ENCODE measurements around the gene TRAPPC5. TPM values are rescaled to one million over a fixed set of nuclear protein-coding genes. Genes with fewer than 3 reads are reported as not detected.
A peak's percentile ranks its signal among the peaks of the same experiment; 100 is the strongest.

The TRAPPC5 gene
- total and polyA plus RNA-seq, 10 of the 15 experiments (the other 5 are each of a cell fraction or from before 2014, with no cell fraction given): 4.2 to 210 (median 89.1) TPM

GRCh38 chr19:7685546-7686445 is 5.2 kb downstream of the TRAPPC5 start:
- Histone ChIP-seq H3K4me3 (no peak overlapping the region), H3K27me3 (replicated peaks in 1 of 2; ENCODE audit: control insufficient read depth in 2 of 2, insufficient read depth in 2 of 2, low read length in 1 of 2) (no peaks in the 10 kb centered on the region), H3K4me2 (ENCODE audit: control insufficient read depth, insufficient read depth) (no peak overlapping the region), H3K9me3 (replicated peaks; ENCODE audit: control insufficient read depth, insufficient read depth, low read length) (no peaks in the 10 kb centered on the region), H3K79me2 (ENCODE audit: control insufficient read depth, insufficient read depth, low read length) (peaks cover 25% of the 10 kb centered on the region), H3K27ac (ENCODE audit: control insufficient read depth, insufficient read depth) (no peak overlapping the region), H3K4me1 (ENCODE audit: control insufficient read depth, insufficient read depth, low read length) (peaks cover 9% of the 10 kb centered on the region; the same call in 1 of the 2 replicates), H3K36me3 (ENCODE audit: control insufficient read depth in 2 of 2, insufficient read depth in 2 of 2, low read length in 1 of 2) (peaks cover 4 to 26% of the 10 kb centered on the region in 2 experiments; a peak in 3 of 4 replicates), H2AFZ (ENCODE audit: control insufficient read depth, low read depth, low read length) (no peak overlapping the region), H4K20me1 (ENCODE audit: control insufficient read depth, insufficient read depth) (peaks cover 2% of the 10 kb centered on the region; the same call in 1 of the 2 replicates), H3K9ac (ENCODE audit: control insufficient read depth, insufficient read depth, low read length) (no peak overlapping the region)
- intact Hi-C loops (cut with micrococcal nuclease; ENCODE audit: unreplicated experiment) (loop anchor here (10.0 kb wide), 1 partner anchor 219 kb away; the partner anchor contains the start of gene MAP2K7), in situ Hi-C loops (cut with MboI) (no loop called here)
- CTCF ChIA-PET: interaction anchor here (0.7 to 2.8 kb wide), 5 partner anchors 24 to 118 kb away, joined by 3 to 22 read pairs (median 4); no protein-coding TSS in a partner anchor
- BruUV-seq (replicated peaks): no TSS peak
- WGBS (ENCODE audit: insufficient coverage, insufficient replicate concordance, low lambda C conversion rate, missing lambda C conversion rate): 66% methylated on average over 19 of the region's 19 CpGs
- POLR2A ChIA-PET: interaction anchor here (0.5 to 1.1 kb wide), 3 partner anchors 8 to 497 kb away, joined by 3 to 5 read pairs (median 3); no protein-coding TSS in a partner anchor
- RAD21 ChIA-PET (ENCODE audit: unreplicated experiment): interaction anchor here (0.8 to 1.6 kb wide), 5 partner anchors 12 to 114 kb away, joined by 3 to 4 read pairs (median 4); partner anchors contain the start of gene FCER2
- ATAC-seq: no peak; the same call in 1 of the 3 replicates
- no peak for DNase-seq (ENCODE audit: low read depth, low spot score)
- no peak for FAIRE-seq
- SMC1A ChIA-PET (ENCODE audit: uncharacterized antibody, unreplicated experiment): interaction anchor here (1.1 to 2.6 kb wide), 3 partner anchors 91 to 114 kb away, joined by 3 to 11 read pairs (median 5); no protein-coding TSS in a partner anchor
- TF ChIP-seq ZNF24 (IDR thresholded peaks at IDR 0.05) (no peak), CEBPB (IDR thresholded peaks at IDR 0.05; ENCODE audit: borderline replicate concordance in 1 of 2, low read depth in 2 of 2, low read length in 2 of 2) (no peak), KAT2A (conservative IDR thresholded peaks at IDR 0.05; ENCODE audit: control insufficient read depth, low read depth, low read length) (no peak), BRCA1 (IDR thresholded peaks at IDR 0.05; ENCODE audit: low read depth, low read length) (no peak), HDGF (IDR thresholded peaks at IDR 0.05) (no peak), SP1 (IDR thresholded peaks at IDR 0.05; ENCODE audit: low read depth, low read length) (no peak), TCF3 (IDR thresholded peaks at IDR 0.05; ENCODE audit: borderline replicate concordance, insufficient read depth, low read depth, low read length) (0 out of 2 replicates have a peak, but pooled peaks have one; percentile 7), FOXK2 (IDR thresholded peaks at IDR 0.05) (no peak), JUNB (IDR thresholded peaks at IDR 0.05) (no peak), TARDBP (IDR thresholded peaks at IDR 0.05; ENCODE audit: borderline replicate concordance) (no peak), MLLT1 (IDR thresholded peaks at IDR 0.05) (no peak), CBFB (IDR thresholded peaks at IDR 0.05; ENCODE audit: low read depth) (no peak), PAX5 (IDR thresholded peaks at IDR 0.05; ENCODE audit: borderline replicate concordance, low read depth, low read length) (no peak), ATF7 (IDR thresholded peaks at IDR 0.05; ENCODE audit: low read depth) (no peak), SPI1 (IDR thresholded peaks at IDR 0.05; ENCODE audit: borderline replicate concordance, insufficient read depth, low read depth, low read length) (no peak), HDAC2 (IDR thresholded peaks at IDR 0.05) (no peak), CBX5 (IDR thresholded peaks at IDR 0.05; ENCODE audit: low read depth) (no peak)
- TF ChIP-seq, protein P1, sequence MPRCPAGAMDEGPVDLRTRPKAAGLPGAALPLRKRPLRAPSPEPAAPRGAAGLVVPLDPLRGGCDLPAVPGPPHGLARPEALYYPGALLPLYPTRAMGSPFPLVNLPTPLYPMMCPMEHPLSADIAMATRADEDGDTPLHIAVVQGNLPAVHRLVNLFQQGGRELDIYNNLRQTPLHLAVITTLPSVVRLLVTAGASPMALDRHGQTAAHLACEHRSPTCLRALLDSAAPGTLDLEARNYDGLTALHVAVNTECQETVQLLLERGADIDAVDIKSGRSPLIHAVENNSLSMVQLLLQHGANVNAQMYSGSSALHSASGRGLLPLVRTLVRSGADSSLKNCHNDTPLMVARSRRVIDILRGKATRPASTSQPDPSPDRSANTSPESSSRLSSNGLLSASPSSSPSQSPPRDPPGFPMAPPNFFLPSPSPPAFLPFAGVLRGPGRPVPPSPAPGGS (IDR thresholded peaks at IDR 0.05; ENCODE audit: borderline replicate concordance, insufficient read depth, low read depth, low read length, poor library complexity, severe bottlenecking): peak; percentile 40

Data from GM12878 (cell line).